ENCODE measurements around the gene ERFL. TPM values are rescaled to one million over a fixed set of nuclear protein-coding genes. Genes with fewer than 3 reads are reported as not detected.
"Not testable (repeated sequence)": the region's sequence is repeated elsewhere in the genome, so short reads cannot be mapped to it uniquely, and the experiment has no call there.

The ERFL gene
- total RNA-seq, 1 experiment from 2014 or later = 0.47 TPM

- no peak for DNase-seq (ENCODE audit: low spot score)
Measured at GRCh38 chr19:41926763-41927496, 1.3 kb downstream of the ERFL start.

GRCh38 chr19:41926028-41926762 is 2.1 kb downstream of the ERFL start:
- no peak for DNase-seq (ENCODE audit: low spot score)

- no peak for DNase-seq (ENCODE audit: low spot score)
Measured at GRCh38 chr19:41925208-41926003, 2.8 kb downstream of the ERFL start.

- no peak for DNase-seq (ENCODE audit: low spot score)
Measured at GRCh38 chr19:41924151-41925145, 3.8 kb downstream of the ERFL start.

- DNase-seq (ENCODE audit: low spot score) = no peak
Measured at GRCh38 chr19:41923045-41923788, 5.0 kb downstream of the ERFL start.

- DNase-seq (ENCODE audit: low spot score) = no peak
Measured at GRCh38 chr19:41922585-41922984, 5.7 kb downstream of the ERFL start.

GRCh38 chr19:41921577-41922576 is 6.4 kb downstream of the ERFL start:
- no peak for DNase-seq (ENCODE audit: low spot score)

- DNase-seq (ENCODE audit: low spot score) = no peak
Measured at GRCh38 chr19:41920882-41921576, 7.2 kb downstream of the ERFL start.

GRCh38 chr19:41919948-41920712 is 8.1 kb downstream of the ERFL start:
- DNase-seq (ENCODE audit: low spot score) = no peak

GRCh38 chr19:41918653-41919244 is 9.5 kb downstream of the ERFL start:
- no peak for DNase-seq (ENCODE audit: low spot score)

GRCh38 chr19:41918095-41918494 is 10.2 kb downstream of the ERFL start:
- no peak for DNase-seq (ENCODE audit: low spot score)

GRCh38 chr19:41917676-41918075 is 10.6 kb downstream of the ERFL start:
- no peak for DNase-seq (ENCODE audit: low spot score)

- no peak for DNase-seq (ENCODE audit: low spot score)
Measured at GRCh38 chr19:41915776-41916414, 12.4 kb downstream of the ERFL start.

GRCh38 chr19:41915021-41915775 is 13.1 kb downstream of the ERFL start:
- DNase-seq (ENCODE audit: low spot score) = no peak

GRCh38 chr19:41914424-41914834 is 13.8 kb downstream of the ERFL start:
- DNase-seq (ENCODE audit: low spot score) = not testable (repeated sequence)
